Osteocyte (in vitro differentiated cells): ENCODE results near the gene DNAJB6. TPM values are rescaled to one million over a fixed set of nuclear protein-coding genes. Genes with fewer than 3 reads are reported as not detected.

Source experiments
- DNase-seq: peaks from one replicate; pipeline ENCODE4 v3.0.0; 2021; ENCODE audit warnings: mixed read lengths; ENCODE audit not compliant: unreplicated experiment; ENCODE audit errors: extremely low spot score
- H3K27ac Mint-ChIP-seq: one replicate; pipeline ENCODE4 v1.8.0; 2021; ENCODE audit warnings: mild to moderate bottlenecking, mixed read lengths; ENCODE audit not compliant: unreplicated experiment
- H3K27me3 Mint-ChIP-seq: one replicate; pipeline ENCODE4 v1.8.0; 2021; ENCODE audit warnings: mixed read lengths; ENCODE audit not compliant: unreplicated experiment
- H3K36me3 Mint-ChIP-seq: one replicate; pipeline ENCODE4 v1.8.0; 2021; ENCODE audit warnings: mixed read lengths; ENCODE audit not compliant: unreplicated experiment
- H3K4me1 Mint-ChIP-seq: one replicate; pipeline ENCODE4 v1.8.0; 2021; ENCODE audit warnings: mixed read lengths; ENCODE audit not compliant: unreplicated experiment
- H3K4me3 Mint-ChIP-seq: one replicate; pipeline ENCODE4 v1.8.0; 2021; ENCODE audit warnings: mild to moderate bottlenecking, moderate library complexity, mixed read lengths; ENCODE audit not compliant: unreplicated experiment
- H3K9me3 Mint-ChIP-seq: one replicate; pipeline ENCODE4 v1.8.0; 2021; ENCODE audit warnings: mixed read lengths; ENCODE audit not compliant: unreplicated experiment
- total RNA-seq: library from RNA; stranded (reverse); gene quantifications from 2 replicates; pipeline ENCODE4 v1.2.1, GENCODE V29; 2021
- TF ChIP-seq, protein P1 (sequence below): fragments of 200-600 bp; sonication (generic); IDR thresholded peaks from 2 replicates; pipeline ENCODE4 v1.5.0; 2021; ENCODE audit warnings: antibody characterized with exemption, mild to moderate bottlenecking, moderate library complexity

The DNAJB6 gene
- total RNA-seq, 1 donor from 2014 or later = 112 TPM

DNA sequence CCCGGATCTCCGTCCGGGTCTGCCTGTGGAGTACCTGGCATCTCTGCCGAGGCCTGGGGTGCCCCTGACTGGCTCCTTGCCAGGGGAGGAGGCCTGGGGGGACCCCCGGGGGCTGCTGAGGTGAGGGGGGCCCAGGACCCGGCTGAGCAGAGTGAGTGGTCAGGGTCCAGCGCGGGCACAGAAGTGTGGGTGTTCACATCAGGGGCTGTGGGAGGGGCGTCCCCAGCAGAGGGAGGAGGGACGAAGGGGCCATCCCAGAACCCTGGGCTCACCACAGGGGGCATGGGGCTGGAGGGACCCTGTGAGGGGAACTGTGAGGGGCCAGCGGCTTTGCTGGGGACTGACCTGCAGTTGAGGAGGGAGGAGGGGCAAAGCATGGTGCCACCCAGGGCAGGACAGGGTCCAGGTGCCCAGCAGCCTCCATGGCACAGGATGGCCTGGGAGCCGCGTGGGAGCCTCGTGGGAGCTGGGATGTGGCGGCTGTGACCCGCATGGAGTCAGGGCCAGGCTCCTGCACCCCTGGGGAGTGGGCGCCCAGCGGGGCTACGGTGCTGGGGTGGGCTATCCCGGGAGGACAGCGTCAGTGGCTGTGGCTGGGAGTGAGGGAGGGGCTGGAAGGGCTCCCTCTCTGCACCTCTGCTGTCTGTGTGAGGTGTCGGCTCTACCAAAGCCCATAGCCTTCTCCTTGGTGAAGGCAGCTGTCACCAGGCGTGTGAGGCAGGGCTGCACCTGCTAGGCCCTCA is 91.2 kb downstream of the DNAJB6 start:
- no peak overlapping the region for H3K27ac Mint-ChIP-seq
- DNase-seq = no peak
- H3K36me3 Mint-ChIP-seq = no peaks in the 10 kb centered on the region
- peaks cover 13% of the 10 kb centered on the region for H3K4me1 Mint-ChIP-seq
- no peaks in the 10 kb centered on the region for H3K9me3 Mint-ChIP-seq
- TF ChIP-seq, protein P1, sequence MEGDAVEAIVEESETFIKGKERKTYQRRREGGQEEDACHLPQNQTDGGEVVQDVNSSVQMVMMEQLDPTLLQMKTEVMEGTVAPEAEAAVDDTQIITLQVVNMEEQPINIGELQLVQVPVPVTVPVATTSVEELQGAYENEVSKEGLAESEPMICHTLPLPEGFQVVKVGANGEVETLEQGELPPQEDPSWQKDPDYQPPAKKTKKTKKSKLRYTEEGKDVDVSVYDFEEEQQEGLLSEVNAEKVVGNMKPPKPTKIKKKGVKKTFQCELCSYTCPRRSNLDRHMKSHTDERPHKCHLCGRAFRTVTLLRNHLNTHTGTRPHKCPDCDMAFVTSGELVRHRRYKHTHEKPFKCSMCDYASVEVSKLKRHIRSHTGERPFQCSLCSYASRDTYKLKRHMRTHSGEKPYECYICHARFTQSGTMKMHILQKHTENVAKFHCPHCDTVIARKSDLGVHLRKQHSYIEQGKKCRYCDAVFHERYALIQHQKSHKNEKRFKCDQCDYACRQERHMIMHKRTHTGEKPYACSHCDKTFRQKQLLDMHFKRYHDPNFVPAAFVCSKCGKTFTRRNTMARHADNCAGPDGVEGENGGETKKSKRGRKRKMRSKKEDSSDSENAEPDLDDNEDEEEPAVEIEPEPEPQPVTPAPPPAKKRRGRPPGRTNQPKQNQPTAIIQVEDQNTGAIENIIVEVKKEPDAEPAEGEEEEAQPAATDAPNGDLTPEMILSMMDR = no peak
- H3K27me3 Mint-ChIP-seq = no peaks in the 10 kb centered on the region
- no peak overlapping the region for H3K4me3 Mint-ChIP-seq

DNA sequence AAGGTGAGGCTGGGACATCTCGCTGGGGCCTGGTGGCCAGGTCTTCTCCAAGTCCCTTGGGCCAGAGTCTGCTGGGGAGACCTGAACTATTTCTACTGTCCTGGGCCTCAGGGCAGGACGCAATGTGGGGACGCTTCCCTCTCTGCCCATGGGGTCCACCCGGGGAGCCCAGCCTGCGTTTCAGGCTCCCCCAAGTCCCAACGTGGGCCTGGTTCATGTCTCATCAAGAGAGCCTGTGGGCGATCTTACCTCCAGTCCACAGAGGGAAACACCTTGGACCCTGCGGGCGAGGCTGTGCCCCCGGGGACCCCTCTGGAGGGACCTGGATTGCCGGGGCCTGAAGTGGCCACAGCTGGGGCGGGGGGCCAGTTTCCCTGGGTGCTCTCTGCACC is 91.7 kb downstream of the DNAJB6 start:
- Mint-ChIP-seq H3K36me3 (no peaks in the 10 kb centered on the region), H3K27ac (no peak overlapping the region), H3K4me3 (no peak overlapping the region), H3K9me3 (no peaks in the 10 kb centered on the region), H3K27me3 (no peaks in the 10 kb centered on the region), H3K4me1 (peaks cover 9% of the 10 kb centered on the region)
- no peak for DNase-seq
- TF ChIP-seq, protein P1 = no peak

DNA sequence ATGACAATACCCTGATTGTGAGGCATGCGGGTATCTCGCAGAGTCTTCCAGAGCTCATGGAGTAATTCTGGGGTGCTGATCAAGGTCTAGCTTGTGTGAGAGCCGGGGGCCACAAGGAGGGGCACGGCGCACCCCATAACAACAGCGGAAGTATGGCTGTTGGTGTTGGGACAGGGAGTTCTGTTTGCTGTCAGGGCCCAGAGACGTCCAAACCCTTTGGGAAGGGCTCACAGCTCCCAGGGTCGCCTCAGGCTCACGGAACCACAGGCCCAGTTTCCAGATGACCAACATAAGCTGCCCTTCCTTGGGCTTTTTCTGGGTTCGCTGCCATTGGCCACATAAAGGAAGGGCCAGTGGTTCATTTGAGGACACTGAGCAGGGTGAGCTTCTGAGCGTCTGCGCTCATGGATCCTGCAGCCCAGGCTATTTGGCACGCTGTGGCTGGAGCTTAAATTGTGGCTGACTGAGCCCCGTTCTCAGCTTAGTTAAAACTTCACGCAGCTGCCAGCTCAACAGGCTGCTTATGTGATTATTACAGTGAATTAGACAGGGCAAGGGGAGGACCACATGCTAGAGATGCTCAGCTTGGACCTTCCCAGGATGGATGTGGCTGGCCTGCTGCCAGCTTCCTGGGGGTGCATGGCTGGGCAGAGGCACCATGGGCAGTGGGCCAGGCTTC is 92.3 kb downstream of the DNAJB6 start:
- TF ChIP-seq, protein P1 = no peak
- Mint-ChIP-seq H3K4me1 (peaks cover 8% of the 10 kb centered on the region), H3K9me3 (no peaks in the 10 kb centered on the region), H3K4me3 (no peak overlapping the region), H3K27ac (no peak overlapping the region), H3K27me3 (no peaks in the 10 kb centered on the region), H3K36me3 (no peaks in the 10 kb centered on the region)
- no peak for DNase-seq

DNA sequence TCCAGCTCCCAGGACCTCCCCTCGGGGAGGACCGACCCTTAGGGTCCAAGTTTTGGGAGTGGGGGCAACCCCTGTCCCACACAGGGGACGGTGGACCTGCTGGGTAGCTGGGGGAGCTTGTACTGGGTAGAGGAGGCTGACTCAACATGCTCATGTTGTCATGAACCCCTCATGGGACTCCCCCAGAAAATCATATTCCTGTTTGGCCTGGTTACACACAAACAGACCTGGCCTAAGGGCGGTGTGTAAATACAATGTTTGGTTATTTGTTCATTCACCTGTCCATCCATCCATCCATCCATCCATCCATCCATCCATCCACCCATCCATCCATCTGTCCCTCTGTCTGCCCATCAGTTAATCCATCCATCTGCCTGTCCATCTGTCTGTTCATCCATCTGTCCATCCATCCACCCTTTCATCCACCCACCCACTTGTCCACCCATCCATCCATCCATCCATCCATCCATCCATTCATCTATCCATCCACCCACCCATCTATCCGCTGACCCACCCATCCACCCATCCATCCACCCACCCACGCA is 92.9 kb downstream of the DNAJB6 start:
- no peak for DNase-seq
- H3K27me3 Mint-ChIP-seq = no peaks in the 10 kb centered on the region
- H3K9me3 Mint-ChIP-seq = no peaks in the 10 kb centered on the region
- no peak overlapping the region for H3K4me3 Mint-ChIP-seq
- no peak overlapping the region for H3K27ac Mint-ChIP-seq
- TF ChIP-seq, protein P1 = no peak
- no peaks in the 10 kb centered on the region for H3K36me3 Mint-ChIP-seq
- H3K4me1 Mint-ChIP-seq = peaks cover 8% of the 10 kb centered on the region

DNA sequence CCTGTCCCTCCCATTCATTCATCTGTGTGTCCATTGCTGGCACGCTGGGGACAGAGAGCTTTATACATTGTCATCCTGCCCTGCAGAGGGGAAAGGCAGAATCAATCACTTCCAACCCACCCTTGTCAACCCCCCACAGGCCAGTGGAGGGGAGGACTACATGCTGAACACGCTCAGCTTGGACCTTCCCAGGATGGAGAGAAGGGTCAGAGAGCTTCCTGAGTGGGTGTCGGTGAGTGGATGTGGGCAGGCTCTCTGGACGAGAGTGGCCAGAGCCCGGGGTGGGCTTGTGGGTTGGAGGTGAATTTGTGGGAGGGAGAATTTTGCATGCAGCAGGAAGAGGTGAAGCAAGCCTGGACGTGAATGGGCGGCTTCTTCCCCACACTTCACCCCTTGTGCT is 93.9 kb downstream of the DNAJB6 start:
- Mint-ChIP-seq H3K4me1 (peaks cover 8% of the 10 kb centered on the region), H3K36me3 (no peaks in the 10 kb centered on the region), H3K27ac (no peak overlapping the region), H3K27me3 (no peaks in the 10 kb centered on the region), H3K9me3 (no peaks in the 10 kb centered on the region), H3K4me3 (no peak overlapping the region)
- no peak for DNase-seq
- TF ChIP-seq, protein P1 = no peak
